Tibial nerve (tissue), 4 donors: ENCODE results near the gene TRPM2. TPM values are rescaled to one million over a fixed set of nuclear protein-coding genes. Genes with fewer than 3 reads are reported as not detected.

Source experiments
- DNase-seq, 2 donors: peaks; one replicate each; pipeline ENCODE4 v3.0.0-alpha.2; 2019; ENCODE audit warnings: low spot score in 2 of 2
- H3K27ac ChIP-seq, 4 donors: fragments of 200-600 bp; sonication (generic) in 3 of 4; one replicate each; pipeline ENCODE4 v1.5.1; 2017 to 2019; ENCODE audit warnings: mild to moderate bottlenecking in 1 of 4
- H3K27me3 ChIP-seq, 2 donors: fragments of 200-600 bp; sonication (generic) in 1 of 2; one replicate each; pipeline versions ENCODE4 v1.5.1 to v1.6.0; 2017 to 2019
- H3K36me3 ChIP-seq, 3 donors: fragments of 200-600 bp; sonication (generic); one replicate each; pipeline ENCODE4 v1.5.1; 2018 to 2019
- H3K4me1 ChIP-seq, 4 donors: fragments of 200-600 bp; sonication (generic) in 3 of 4; one replicate each; pipeline ENCODE4 v1.5.1; 2017 to 2019
- H3K4me3 ChIP-seq, 4 donors: fragments of 200-600 bp; sonication (generic) in 3 of 4; one replicate each; pipeline ENCODE4 v1.5.1; 2017 to 2019; ENCODE audit warnings: mild to moderate bottlenecking in 1 of 4, moderate library complexity in 1 of 4
- H3K9me3 ChIP-seq, 4 donors: fragments of 200-600 bp; sonication (generic) in 3 of 4; one replicate each; pipeline ENCODE4 v1.5.1; 2017 to 2019
- EP300 ChIP-seq, 2 donors: sonication (generic); formaldehyde crosslinking; IDR thresholded peaks; one replicate each; pipeline ENCODE4 v1.6.1; 2017; ENCODE audit warnings: antibody characterized with exemption in 2 of 2, mild to moderate bottlenecking in 1 of 2
- POLR2A ChIP-seq, 2 donors: fragments of 450-650 bp; IDR thresholded peaks; one replicate each; pipeline ENCODE4 v1.6.1; 2017; ENCODE audit warnings: antibody characterized with exemption in 2 of 2, mild to moderate bottlenecking in 2 of 2, moderate library complexity in 2 of 2
- WGBS, 2 donors: methylation state at CpG; one replicate each; pipeline ENCODE4 v1.1.5; 2018; 5-methylcytosine and 5-hydroxymethylcytosine counted together
- total RNA-seq, 4 donors: library from RNA; depleted of rRNA; stranded (reverse); fragments of >200 nt; gene quantifications; one replicate each; pipeline ENCODE4 v1.1.0, GENCODE V29; 2016
- TF ChIP-seq, protein P1 (sequence below), 5 experiments: fragments of 200-600 bp in 3 of 5; fragments of 450-650 bp in 2 of 5; sonication (generic) in 3 of 5; IDR thresholded peaks; one replicate each; pipeline ENCODE4 v1.5.1; 2016 to 2019; ENCODE audit warnings: antibody characterized with exemption in 5 of 5, mild to moderate bottlenecking in 3 of 5, moderate library complexity in 2 of 5

The TRPM2 gene
- total RNA-seq, 4 donors from 2014 or later: 4.9 to 10.3 (median 7.8) TPM

DNA sequence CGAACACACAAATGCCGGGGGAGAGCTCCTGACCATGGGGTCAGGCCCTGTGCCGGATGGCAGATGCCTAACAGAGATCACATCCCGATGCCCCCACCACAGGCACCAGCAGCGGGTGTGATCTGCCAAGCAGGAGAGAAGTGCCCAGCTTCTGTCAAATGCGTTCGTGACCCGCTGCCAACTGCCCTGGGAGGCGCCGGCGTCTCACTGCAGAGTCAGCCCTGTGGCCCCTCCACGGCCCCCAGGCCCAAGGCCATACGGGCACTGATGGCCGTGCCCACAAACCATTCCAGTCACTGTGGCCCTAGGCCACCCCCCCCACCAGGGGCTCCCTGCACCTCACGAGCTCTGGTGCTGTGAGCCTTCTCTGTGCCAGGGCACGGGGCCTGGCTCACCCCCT lies 22.2 kb upstream of the TRPM2 start:
- Histone ChIP-seq H3K27ac (peak overlapping the region in 3 of 4 donors; percentile 17 to 74 (median 64)), H3K36me3 (peaks cover 0 to 82% (median 0%) of the 10 kb centered on the region in 3 donors), H3K9me3 (no peaks in the 10 kb centered on the region), H3K4me1 (peaks cover 0 to 31% (median 0%) of the 10 kb centered on the region in 4 donors), H3K4me3 (no peak overlapping the region), H3K27me3 (no peaks in the 10 kb centered on the region)
- 62 to 93% methylated on average over 5 to 9 of the region's 16 CpGs for WGBS, 2 donors
- no peak for DNase-seq
- TF ChIP-seq EP300 (IDR thresholded peaks at IDR 0.05) (no peak), POLR2A (IDR thresholded peaks at IDR 0.05) (no peak)

DNA sequence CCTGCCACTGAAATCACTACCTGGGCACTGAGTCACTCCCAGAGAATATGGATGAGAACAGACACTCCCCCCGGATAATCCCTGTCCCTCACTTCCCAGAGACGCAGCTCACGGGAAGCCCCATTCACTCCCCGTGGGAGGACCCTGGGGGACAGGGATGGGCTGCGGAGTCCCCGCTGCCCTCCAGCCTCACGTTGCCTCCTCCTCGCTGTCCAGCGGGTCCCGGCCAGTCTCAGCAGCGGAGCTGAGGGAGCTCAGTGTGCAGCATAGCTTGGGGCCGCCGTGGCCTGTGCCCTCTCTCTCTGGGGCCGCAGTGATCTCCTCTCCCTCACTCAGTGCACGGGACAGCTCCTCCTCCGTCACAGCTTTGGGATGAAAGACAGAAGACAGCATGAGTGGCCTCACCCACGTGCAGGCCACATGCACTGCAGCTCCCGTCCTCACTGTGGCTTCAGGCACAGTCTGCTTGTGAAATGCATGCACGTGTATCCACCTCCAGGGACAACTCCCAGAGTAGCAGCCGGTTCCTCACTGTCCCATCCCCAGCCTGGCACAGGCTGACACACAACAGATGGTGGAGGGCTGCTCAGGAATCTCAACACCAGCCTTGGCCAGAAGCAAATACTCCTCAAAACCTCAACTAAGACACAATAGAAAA lies 21.6 kb upstream of the TRPM2 start:
- Histone ChIP-seq H3K4me1 (peaks cover 0 to 32% (median 3%) of the 10 kb centered on the region in 4 donors), H3K36me3 (peaks cover 0 to 76% (median 0%) of the 10 kb centered on the region in 3 donors), H3K4me3 (no peak overlapping the region), H3K27ac (peak overlapping the region in 3 of 4 donors; percentile 17 to 74 (median 64)), H3K9me3 (no peaks in the 10 kb centered on the region), H3K27me3 (no peaks in the 10 kb centered on the region)
- no peak for DNase-seq
- peak in 1 of 2 donors; percentile 14 for TF ChIP-seq EP300 (IDR thresholded peaks at IDR 0.05)
- no peak for TF ChIP-seq POLR2A (IDR thresholded peaks at IDR 0.05)
- TF ChIP-seq, protein P1, sequence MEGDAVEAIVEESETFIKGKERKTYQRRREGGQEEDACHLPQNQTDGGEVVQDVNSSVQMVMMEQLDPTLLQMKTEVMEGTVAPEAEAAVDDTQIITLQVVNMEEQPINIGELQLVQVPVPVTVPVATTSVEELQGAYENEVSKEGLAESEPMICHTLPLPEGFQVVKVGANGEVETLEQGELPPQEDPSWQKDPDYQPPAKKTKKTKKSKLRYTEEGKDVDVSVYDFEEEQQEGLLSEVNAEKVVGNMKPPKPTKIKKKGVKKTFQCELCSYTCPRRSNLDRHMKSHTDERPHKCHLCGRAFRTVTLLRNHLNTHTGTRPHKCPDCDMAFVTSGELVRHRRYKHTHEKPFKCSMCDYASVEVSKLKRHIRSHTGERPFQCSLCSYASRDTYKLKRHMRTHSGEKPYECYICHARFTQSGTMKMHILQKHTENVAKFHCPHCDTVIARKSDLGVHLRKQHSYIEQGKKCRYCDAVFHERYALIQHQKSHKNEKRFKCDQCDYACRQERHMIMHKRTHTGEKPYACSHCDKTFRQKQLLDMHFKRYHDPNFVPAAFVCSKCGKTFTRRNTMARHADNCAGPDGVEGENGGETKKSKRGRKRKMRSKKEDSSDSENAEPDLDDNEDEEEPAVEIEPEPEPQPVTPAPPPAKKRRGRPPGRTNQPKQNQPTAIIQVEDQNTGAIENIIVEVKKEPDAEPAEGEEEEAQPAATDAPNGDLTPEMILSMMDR (IDR thresholded peaks at IDR 0.05): no peak
- 51 to 58% methylated on average over 14 to 18 of the region's 20 CpGs for WGBS, 2 donors

DNA sequence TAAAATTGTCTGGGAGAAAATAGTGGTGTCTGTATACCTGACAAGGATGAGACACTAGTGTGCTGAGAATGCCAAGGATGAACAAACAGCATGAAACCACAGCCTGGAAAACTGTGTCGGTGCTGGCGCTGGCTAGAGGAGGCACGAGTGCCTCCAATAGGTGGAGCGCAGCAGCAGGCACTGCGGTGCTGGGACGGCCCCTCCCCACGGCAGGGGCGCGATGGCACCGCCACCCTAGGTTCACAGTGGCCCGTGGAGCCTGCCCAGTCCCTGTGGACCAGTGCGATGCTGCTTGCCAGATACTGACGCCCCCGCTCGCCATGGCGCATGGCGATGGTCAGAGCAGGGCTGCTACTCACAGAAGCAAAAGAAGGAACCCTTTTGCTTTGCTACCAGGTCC lies 21.0 kb upstream of the TRPM2 start:
- TF ChIP-seq EP300 (IDR thresholded peaks at IDR 0.05) (no peak), POLR2A (IDR thresholded peaks at IDR 0.05) (no peak)
- TF ChIP-seq, protein P1 (IDR thresholded peaks at IDR 0.05): no peak
- H3K9me3 ChIP-seq: no peaks in the 10 kb centered on the region
- H3K27ac ChIP-seq: peak overlapping the region in 1 of 4 donors; percentile 74
- 85% methylated on average over 8 to 17 of the region's 17 CpGs for WGBS, 2 donors
- peaks cover 0 to 39% (median 5%) of the 10 kb centered on the region in 4 donors for H3K4me1 ChIP-seq
- H3K4me3 ChIP-seq: no peak overlapping the region
- H3K36me3 ChIP-seq: peaks cover 0 to 70% (median 0%) of the 10 kb centered on the region in 3 donors
- no peak for DNase-seq
- no peaks in the 10 kb centered on the region for H3K27me3 ChIP-seq

- peaks cover 0 to 64% (median 0%) of the 10 kb centered on the region in 3 donors for H3K36me3 ChIP-seq
Measured at GRCh38 chr21:44332965-44333364, 20.5 kb upstream of the TRPM2 start.

GRCh38 chr21:44333509-44334328 lies 19.7 kb upstream of the TRPM2 start:
- H3K27me3 ChIP-seq: no peaks in the 10 kb centered on the region
- H3K27ac ChIP-seq: no peak overlapping the region
- DNase-seq: no peak
- no peak overlapping the region for H3K4me3 ChIP-seq
- no peaks in the 10 kb centered on the region for H3K9me3 ChIP-seq
- no peak for TF ChIP-seq POLR2A (IDR thresholded peaks at IDR 0.05)
- peaks cover 0 to 50% (median 12%) of the 10 kb centered on the region in 4 donors for H3K4me1 ChIP-seq
- WGBS, 2 donors: 77 to 84% methylated on average over 14 to 42 of the region's 45 CpGs
- H3K36me3 ChIP-seq: peaks cover 0 to 58% (median 0%) of the 10 kb centered on the region in 3 donors

More at GRCh38 chr21:44332965-44333364, 20.5 kb upstream of the TRPM2 start:
- WGBS, 2 donors: 92 to 96% methylated on average over 20 to 22 of the region's 22 CpGs
- TF ChIP-seq EP300 (IDR thresholded peaks at IDR 0.05) (no peak), POLR2A (IDR thresholded peaks at IDR 0.05) (no peak)
- TF ChIP-seq, protein P1 (IDR thresholded peaks at IDR 0.05): no peak
- no peak overlapping the region for H3K4me3 ChIP-seq
- no peaks in the 10 kb centered on the region for H3K9me3 ChIP-seq
- peak overlapping the region in 1 of 4 donors; percentile 11 for H3K27ac ChIP-seq
- no peaks in the 10 kb centered on the region for H3K27me3 ChIP-seq
- H3K4me1 ChIP-seq: peaks cover 0 to 44% (median 8%) of the 10 kb centered on the region in 4 donors
- DNase-seq: no peak
